ENCODE measurements around the gene RNU6-7.

- TF ChIP-seq EZH2phosphoT487 (IDR thresholded peaks at IDR 0.05; ENCODE audit: low read depth) (no peak), CTCF (IDR thresholded peaks at IDR 0.05; ENCODE audit: low read depth, low read length) (no peak)
These were observed 1.4 kb downstream of the RNU6-7 start, which contains the start of gene RNU6-8 for GRCh38 chr14:32202998-32203882.
